ENCODE data around the gene C2orf92. TPM values are rescaled to one million over a fixed set of nuclear protein-coding genes. Genes with fewer than 3 reads are reported as not detected.

Gene C2orf92
- total RNA-seq, 1 donor from 2014 or later: 3.3 TPM

DNA sequence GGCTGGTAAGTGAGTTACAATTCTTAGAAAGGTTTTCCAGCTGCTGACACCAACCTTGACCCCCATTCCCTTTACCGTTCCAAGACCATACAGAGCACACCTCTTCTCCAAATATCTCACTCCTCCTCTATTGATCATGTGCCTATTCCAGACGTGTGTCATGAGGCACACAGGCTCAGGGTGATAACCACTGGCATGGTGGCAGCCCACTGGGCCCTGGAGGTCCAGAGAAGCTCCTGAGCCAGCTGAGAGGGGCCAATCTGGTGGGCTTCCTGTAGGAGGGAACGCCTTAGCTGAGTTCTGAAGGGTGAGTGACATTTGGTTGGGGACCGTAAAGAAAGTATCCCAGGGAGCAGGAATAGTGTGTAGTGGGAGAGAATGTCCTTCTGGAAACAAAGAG lies 72.2 kb downstream of the C2orf92 start:
- H3K27me3 ChIP-seq: no peaks in the 10 kb centered on the region
- no peak overlapping the region for H3K27ac Mint-ChIP-seq
- H3F3A ChIP-seq (ENCODE audit: low read depth): no peaks in the 10 kb centered on the region
- no peak overlapping the region for H3K4me3 ChIP-seq
- H4K20me1 ChIP-seq (ENCODE audit: low read depth): no peaks in the 10 kb centered on the region
- no peak overlapping the region for H3K4me3 Mint-ChIP-seq
- H3K27me3 Mint-ChIP-seq (ENCODE audit: insufficient read depth, low read depth): peaks cover 4% of the 10 kb centered on the region
- DNase-seq (ENCODE audit: low spot score): no peak
- TF ChIP-seq, protein P1, sequence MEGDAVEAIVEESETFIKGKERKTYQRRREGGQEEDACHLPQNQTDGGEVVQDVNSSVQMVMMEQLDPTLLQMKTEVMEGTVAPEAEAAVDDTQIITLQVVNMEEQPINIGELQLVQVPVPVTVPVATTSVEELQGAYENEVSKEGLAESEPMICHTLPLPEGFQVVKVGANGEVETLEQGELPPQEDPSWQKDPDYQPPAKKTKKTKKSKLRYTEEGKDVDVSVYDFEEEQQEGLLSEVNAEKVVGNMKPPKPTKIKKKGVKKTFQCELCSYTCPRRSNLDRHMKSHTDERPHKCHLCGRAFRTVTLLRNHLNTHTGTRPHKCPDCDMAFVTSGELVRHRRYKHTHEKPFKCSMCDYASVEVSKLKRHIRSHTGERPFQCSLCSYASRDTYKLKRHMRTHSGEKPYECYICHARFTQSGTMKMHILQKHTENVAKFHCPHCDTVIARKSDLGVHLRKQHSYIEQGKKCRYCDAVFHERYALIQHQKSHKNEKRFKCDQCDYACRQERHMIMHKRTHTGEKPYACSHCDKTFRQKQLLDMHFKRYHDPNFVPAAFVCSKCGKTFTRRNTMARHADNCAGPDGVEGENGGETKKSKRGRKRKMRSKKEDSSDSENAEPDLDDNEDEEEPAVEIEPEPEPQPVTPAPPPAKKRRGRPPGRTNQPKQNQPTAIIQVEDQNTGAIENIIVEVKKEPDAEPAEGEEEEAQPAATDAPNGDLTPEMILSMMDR (IDR thresholded peaks at IDR 0.05): no peak
- no peak for TF ChIP-seq EZH2phosphoT487 (IDR thresholded peaks at IDR 0.05)
- no peak for TF ChIP-seq EZH2 (IDR thresholded peaks at IDR 0.05)
- no peak overlapping the region for H3K27ac ChIP-seq
- no peak overlapping the region for H3K9ac ChIP-seq
- no peak overlapping the region for H3K4me2 ChIP-seq
- peaks cover 6% of the 10 kb centered on the region for H3K36me3 Mint-ChIP-seq
- no peaks in the 10 kb centered on the region for H3K9me3 Mint-ChIP-seq
- peaks cover 5% of the 10 kb centered on the region for H3K4me1 Mint-ChIP-seq
- H3K4me1 ChIP-seq: no peaks in the 10 kb centered on the region
- H3K79me2 ChIP-seq (ENCODE audit: low read depth): no peaks in the 10 kb centered on the region
- no peaks in the 10 kb centered on the region for H3K9me3 ChIP-seq (ENCODE audit: low read depth)
- no peak overlapping the region for H2AFZ ChIP-seq (replicated peaks)
- no peaks in the 10 kb centered on the region for H3K36me3 ChIP-seq

GRCh38 chr2:97742381-97742847 lies 72.9 kb downstream of the C2orf92 start:
- Histone ChIP-seq H3F3A (ENCODE audit: low read depth) (no peaks in the 10 kb centered on the region), H3K4me2 (no peak overlapping the region)
- H3K27ac Mint-ChIP-seq: no peak overlapping the region

DNA sequence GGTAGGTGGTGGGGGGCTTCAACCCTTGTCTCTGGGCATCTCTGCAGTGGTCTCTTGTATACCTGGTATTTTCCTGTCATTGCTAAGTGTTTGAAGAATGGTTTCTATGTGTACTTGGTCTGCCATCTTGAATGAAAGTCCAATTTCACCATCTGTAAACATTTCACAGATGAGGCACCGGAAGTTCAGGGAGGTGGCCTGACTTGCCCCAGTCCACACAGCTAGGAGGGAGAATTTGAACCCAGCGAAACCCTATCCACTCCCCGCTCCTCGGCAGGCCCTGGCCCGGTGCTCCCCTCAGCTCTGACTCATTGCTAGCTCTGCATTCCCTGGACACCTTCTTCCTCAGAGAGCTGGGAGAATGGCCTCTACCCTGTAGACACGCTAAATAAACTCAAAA lies 74.4 kb downstream of the C2orf92 start:
- Histone ChIP-seq H3K9ac (no peak overlapping the region), H2AFZ (replicated peaks) (no peak overlapping the region), H4K20me1 (ENCODE audit: low read depth) (no peaks in the 10 kb centered on the region), H3K4me2 (no peak overlapping the region), H3K27ac (no peak overlapping the region), H3K36me3 (no peaks in the 10 kb centered on the region), H3K9me3 (ENCODE audit: low read depth) (no peaks in the 10 kb centered on the region), H3K27me3 (no peaks in the 10 kb centered on the region), H3K79me2 (ENCODE audit: low read depth) (no peaks in the 10 kb centered on the region), H3F3A (ENCODE audit: low read depth) (peaks cover 3% of the 10 kb centered on the region), H3K4me1 (no peaks in the 10 kb centered on the region), H3K4me3 (no peak overlapping the region)
- no peak for TF ChIP-seq EZH2phosphoT487 (IDR thresholded peaks at IDR 0.05)
- TF ChIP-seq EZH2 (IDR thresholded peaks at IDR 0.05): no peak
- TF ChIP-seq, protein P1 (IDR thresholded peaks at IDR 0.05): no peak
- Mint-ChIP-seq H3K4me3 (no peak overlapping the region), H3K27me3 (ENCODE audit: insufficient read depth, low read depth) (peaks cover 4% of the 10 kb centered on the region), H3K27ac (peak overlapping the region; percentile 48), H3K9me3 (no peaks in the 10 kb centered on the region), H3K36me3 (peaks cover 6% of the 10 kb centered on the region), H3K4me1 (peaks cover 12% of the 10 kb centered on the region)
- no peak for DNase-seq (ENCODE audit: low spot score)

More at GRCh38 chr2:97742381-97742847, 72.9 kb downstream of the C2orf92 start:
- H2AFZ ChIP-seq (replicated peaks): no peak overlapping the region
- H3K27me3 Mint-ChIP-seq (ENCODE audit: insufficient read depth, low read depth): peaks cover 4% of the 10 kb centered on the region
- H4K20me1 ChIP-seq (ENCODE audit: low read depth): no peaks in the 10 kb centered on the region
- no peaks in the 10 kb centered on the region for H3K27me3 ChIP-seq
- no peaks in the 10 kb centered on the region for H3K36me3 ChIP-seq
- DNase-seq (ENCODE audit: low spot score): no peak
- H3K9me3 ChIP-seq (ENCODE audit: low read depth): no peaks in the 10 kb centered on the region
- H3K4me3 ChIP-seq: no peak overlapping the region
- H3K4me3 Mint-ChIP-seq: no peak overlapping the region
- H3K4me1 ChIP-seq: no peaks in the 10 kb centered on the region
- H3K9ac ChIP-seq: no peak overlapping the region
- no peaks in the 10 kb centered on the region for H3K9me3 Mint-ChIP-seq
- H3K4me1 Mint-ChIP-seq: peaks cover 6% of the 10 kb centered on the region
- peaks cover 6% of the 10 kb centered on the region for H3K36me3 Mint-ChIP-seq
- H3K79me2 ChIP-seq (ENCODE audit: low read depth): no peaks in the 10 kb centered on the region
- H3K27ac ChIP-seq: no peak overlapping the region
- TF ChIP-seq EZH2phosphoT487 (IDR thresholded peaks at IDR 0.05): no peak
- TF ChIP-seq EZH2 (IDR thresholded peaks at IDR 0.05): no peak
- TF ChIP-seq, protein P1 (IDR thresholded peaks at IDR 0.05): no peak

All from neural progenitor cell (in vitro differentiated cells).